ENCODE results near the gene NEIL3.
A peak's percentile ranks its signal among the peaks of the same experiment; 100 is the strongest.

Gene NEIL3

GRCh38 chr4:177309522-177310371 lies at the start of gene NEIL3:
TSS of gene NEIL3 (plus strand) at chr4:177309874. CDS start at chr4:177309954, 80 bp downstream.
- DNase-seq (ENCODE audit: low read depth in 3 of 3, low spot score in 1 of 3), result peak; percentile 87 to 94 (median 87)

- DNase-seq (ENCODE audit: low read depth in 3 of 3, low spot score in 1 of 3), result no peak
These were observed 45.9 kb upstream of the NEIL3 start for GRCh38 chr4:177263818-177264217.

- DNase-seq (ENCODE audit: low read depth in 3 of 3, low spot score in 1 of 3), result no peak
These were observed 44.8 kb upstream of the NEIL3 start for GRCh38 chr4:177264788-177265422.

- DNase-seq (ENCODE audit: low read depth in 3 of 3, low spot score in 1 of 3), result no peak
These were observed 43.9 kb upstream of the NEIL3 start for GRCh38 chr4:177265729-177266128.

GRCh38 chr4:177266506-177266905 lies 43.2 kb upstream of the NEIL3 start:
- DNase-seq (ENCODE audit: low read depth in 3 of 3, low spot score in 1 of 3), result no peak

GRCh38 chr4:177267911-177268310 lies 41.8 kb upstream of the NEIL3 start:
- no peak for DNase-seq (ENCODE audit: low read depth in 3 of 3, low spot score in 1 of 3)

- no peak for DNase-seq (ENCODE audit: low read depth in 3 of 3, low spot score in 1 of 3)
These were observed 38.6 kb upstream of the NEIL3 start for GRCh38 chr4:177271091-177271490.

GRCh38 chr4:177271915-177272766 lies 37.5 kb upstream of the NEIL3 start:
- no peak for DNase-seq (ENCODE audit: low read depth in 3 of 3, low spot score in 1 of 3)

- no peak for DNase-seq (ENCODE audit: low read depth in 3 of 3, low spot score in 1 of 3)
These were observed 33.7 kb upstream of the NEIL3 start for GRCh38 chr4:177275999-177276398.

- no peak for DNase-seq (ENCODE audit: low read depth in 3 of 3, low spot score in 1 of 3)
These were observed 28.2 kb upstream of the NEIL3 start for GRCh38 chr4:177281351-177281909.

GRCh38 chr4:177282284-177282835 lies 27.3 kb upstream of the NEIL3 start:
- DNase-seq (ENCODE audit: low read depth in 3 of 3, low spot score in 1 of 3), result no peak

- DNase-seq (ENCODE audit: low read depth in 3 of 3, low spot score in 1 of 3), result no peak
These were observed 26.5 kb upstream of the NEIL3 start for GRCh38 chr4:177283167-177283566.

GRCh38 chr4:177285953-177286352 lies 23.7 kb upstream of the NEIL3 start:
- DNase-seq (ENCODE audit: low read depth in 3 of 3, low spot score in 1 of 3), result no peak

- DNase-seq (ENCODE audit: low read depth in 3 of 3, low spot score in 1 of 3), result no peak
These were observed 22.4 kb upstream of the NEIL3 start for GRCh38 chr4:177287255-177287654.

GRCh38 chr4:177288335-177288734 lies 21.3 kb upstream of the NEIL3 start:
- DNase-seq (ENCODE audit: low read depth in 3 of 3, low spot score in 1 of 3), result no peak

- no peak for DNase-seq (ENCODE audit: low read depth in 3 of 3, low spot score in 1 of 3)
These were observed 18.9 kb upstream of the NEIL3 start for GRCh38 chr4:177290780-177291179.

- DNase-seq (ENCODE audit: low read depth in 3 of 3, low spot score in 1 of 3), result no peak
These were observed 17.5 kb upstream of the NEIL3 start for GRCh38 chr4:177292171-177292570.

GRCh38 chr4:177293208-177294033 lies 16.3 kb upstream of the NEIL3 start:
- DNase-seq (ENCODE audit: low read depth in 3 of 3, low spot score in 1 of 3), result no peak

- DNase-seq (ENCODE audit: low read depth in 3 of 3, low spot score in 1 of 3), result no peak
These were observed 11.8 kb upstream of the NEIL3 start for GRCh38 chr4:177297785-177298391.

All from stimulated activated CD4-positive, alpha-beta T cell treated with anti-CD3 and anti-CD28 coated beads, TNF-alpha, amount 100 ng/mL, for 1 hour (primary cell).